ENCODE data around the gene MMD2.
"Not testable (repeated sequence)": the region's sequence is repeated elsewhere in the genome, so short reads cannot be mapped to it uniquely, and the experiment has no call there.

The MMD2 gene, protein sequence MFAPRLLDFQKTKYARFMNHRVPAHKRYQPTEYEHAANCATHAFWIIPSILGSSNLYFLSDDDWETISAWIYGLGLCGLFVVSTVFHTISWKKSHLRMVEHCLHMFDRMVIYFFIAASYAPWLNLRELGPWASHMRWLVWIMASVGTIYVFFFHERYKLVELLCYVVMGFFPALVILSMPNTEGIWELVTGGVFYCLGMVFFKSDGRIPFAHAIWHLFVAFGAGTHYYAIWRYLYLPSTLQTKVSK

DNA sequence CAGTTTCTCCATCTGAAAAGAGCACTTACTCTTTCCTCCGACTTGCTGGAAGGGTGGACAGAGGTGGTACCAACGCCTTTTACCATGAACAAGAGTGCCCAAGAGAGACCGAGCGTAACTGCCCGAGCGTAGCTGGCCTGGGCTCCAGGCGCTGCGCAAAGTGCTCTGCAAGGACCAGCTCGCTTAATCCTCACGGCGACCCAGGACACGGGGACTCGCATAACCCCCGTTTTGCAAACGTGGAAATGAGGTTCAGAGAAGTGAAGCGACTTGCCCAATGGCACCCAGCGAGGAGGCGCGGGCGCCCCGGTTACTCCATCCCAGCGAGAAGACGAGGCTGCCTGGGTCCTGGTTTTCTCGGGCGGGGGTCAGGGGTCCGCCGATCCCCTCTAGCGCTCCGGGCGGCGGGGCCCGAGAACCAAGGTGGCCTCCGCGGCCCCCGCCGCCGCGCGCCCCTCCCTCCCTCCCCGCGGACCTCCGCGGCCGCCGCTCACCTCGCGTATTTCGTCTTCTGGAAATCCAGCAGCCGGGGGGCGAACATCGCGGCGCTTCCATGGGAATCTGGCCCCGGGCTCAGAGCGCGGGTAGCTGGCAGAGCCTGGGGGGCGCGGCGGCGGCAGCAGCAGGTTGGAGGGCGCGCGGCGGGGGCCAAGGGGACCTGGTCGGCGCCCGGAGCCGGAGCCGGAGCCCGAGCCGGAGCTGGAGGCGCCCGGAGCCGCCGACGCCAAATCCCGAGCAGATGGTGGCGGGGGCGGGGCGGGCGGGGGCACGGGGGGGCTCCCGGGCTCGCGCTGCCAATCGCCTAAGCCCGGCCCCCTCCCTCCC is at the start of gene MMD2:
Gene MMD2, minus strand, starts transcription at position 711 of the 825 bp plus-strand sequence. Its CDS starts 170 bp downstream, at position 541.
- peak in 10 of 58 donors; percentile 8 to 60 (median 26) for DNase-seq

DNA sequence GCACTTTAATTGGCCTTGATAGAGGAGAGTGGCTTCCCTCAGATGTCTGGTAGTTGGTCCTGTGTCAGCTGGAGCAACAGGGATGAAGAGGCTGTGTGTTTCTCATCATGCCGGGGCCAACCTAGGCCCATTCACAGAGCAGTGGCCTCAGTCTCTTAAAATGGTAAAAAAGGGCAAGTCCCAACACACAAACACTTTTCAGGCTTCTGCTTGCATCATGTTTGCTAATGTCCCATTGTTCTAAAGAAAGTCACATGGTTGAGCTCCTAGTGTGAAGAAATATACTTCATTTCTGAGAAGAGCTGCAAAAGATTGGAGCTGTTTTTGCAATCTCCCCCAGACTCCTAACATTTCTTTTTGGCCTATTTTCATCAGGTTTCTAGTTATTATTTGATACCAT is 46.1 kb upstream of the MMD2 start:
- peak in 1 of 58 donors; percentile 5 for DNase-seq

DNA sequence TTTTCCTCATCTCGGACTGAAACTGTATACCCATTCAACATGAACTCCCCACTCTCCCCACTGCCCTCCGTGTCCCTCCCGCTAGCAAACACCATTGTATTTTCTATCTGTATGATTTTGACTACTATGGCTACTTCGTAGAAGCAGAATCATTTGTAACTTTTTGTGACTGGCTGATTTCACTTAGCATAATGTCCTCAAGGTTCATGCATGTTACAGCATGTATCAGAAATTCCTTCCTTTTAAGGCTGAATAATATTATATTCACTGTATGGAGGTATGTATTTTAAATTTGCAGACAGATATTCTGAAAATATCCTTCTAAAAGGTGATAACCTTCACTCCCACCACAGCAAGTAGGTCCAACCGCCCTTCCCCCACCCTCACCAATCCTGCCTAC is 42.9 kb upstream of the MMD2 start:
- DNase-seq = no peak

DNA sequence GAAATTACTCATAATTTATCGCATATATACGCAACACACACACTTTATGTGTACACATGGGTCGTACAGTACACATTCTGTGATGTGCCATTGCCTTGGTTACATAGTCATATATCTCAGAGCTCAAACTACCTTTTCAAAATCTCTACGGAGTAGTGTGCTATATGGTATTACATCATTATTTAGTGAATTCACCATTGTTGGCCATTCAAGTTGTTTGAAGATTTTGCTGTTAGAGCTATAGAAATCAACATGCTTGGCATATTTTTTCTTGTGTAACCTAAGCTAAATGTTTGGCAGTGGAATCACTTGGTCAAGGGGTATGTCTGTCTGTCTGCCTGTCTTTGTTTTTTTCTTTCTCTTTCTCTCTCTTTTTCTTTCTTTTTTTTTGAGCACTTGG is 42.0 kb upstream of the MMD2 start:
- no peak for DNase-seq

GRCh38 chr7:4999369-4999950 is 40.5 kb upstream of the MMD2 start:
- DNase-seq = no peak

DNA sequence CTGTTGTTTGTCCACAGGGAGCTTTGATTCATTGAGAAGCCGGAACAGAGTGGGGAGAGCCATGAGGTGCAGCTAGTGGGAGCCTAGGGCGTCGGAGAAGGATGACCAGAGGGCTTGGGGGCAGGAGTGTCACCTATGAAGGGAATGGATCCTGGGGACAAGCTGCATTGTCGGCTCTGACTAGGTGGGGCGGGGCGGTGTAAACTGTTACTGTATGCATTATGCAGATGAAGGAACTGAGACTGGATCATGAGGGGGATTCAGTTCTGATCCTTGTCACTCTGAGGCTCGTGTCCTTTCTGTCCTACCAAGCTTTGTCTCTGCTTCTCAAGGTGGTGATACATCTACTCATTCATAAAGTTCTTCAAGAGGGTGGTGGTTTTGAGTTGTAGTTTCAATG is 39.9 kb upstream of the MMD2 start:
- no peak for DNase-seq

- no peak for DNase-seq
These were observed 39.3 kb upstream of the MMD2 start for GRCh38 chr7:4998244-4998643.

GRCh38 chr7:4996696-4997222 is 37.8 kb upstream of the MMD2 start:
- DNase-seq = no peak

GRCh38 chr7:4995429-4995969 is 36.5 kb upstream of the MMD2 start:
- DNase-seq = no peak

DNA sequence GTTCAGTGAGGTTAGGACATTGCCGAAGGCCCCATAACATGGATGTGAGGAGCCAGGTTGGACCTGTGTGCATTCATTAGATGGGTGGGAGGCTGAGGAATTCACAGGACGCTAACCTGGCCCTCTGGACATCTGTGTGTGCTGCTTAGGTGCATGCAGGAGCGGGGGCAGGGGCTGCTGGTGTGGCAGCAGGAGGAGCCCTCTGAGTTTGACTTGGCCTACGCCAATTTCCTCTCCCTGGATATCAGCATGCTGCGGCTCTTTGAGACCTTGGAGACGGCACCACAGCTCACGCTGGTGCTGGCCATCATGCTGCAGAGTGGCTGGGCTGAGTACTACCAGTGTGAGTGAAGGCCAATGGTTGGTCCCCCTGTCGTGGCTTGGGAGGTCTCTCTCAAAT is 34.5 kb upstream of the MMD2 start:
- no peak for DNase-seq

DNA sequence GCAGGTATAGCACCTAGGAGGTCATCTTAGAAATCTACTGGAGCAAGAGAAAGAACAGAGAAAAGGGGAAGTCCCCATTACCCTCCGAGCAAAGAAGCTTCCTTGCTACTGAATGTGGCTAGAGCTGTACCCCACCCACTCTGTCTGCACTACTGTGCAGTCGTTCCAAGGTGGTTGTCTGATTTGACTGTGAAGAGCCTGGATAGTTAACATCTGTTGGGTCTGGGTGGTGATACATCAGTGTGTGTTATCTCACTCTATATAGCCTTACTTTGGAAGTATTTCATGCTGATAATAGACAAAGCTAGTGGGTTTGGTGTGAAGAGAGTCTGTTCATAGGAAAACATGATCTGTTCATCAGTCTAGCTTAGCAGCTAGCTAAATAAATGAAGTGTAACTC is 23.8 kb upstream of the MMD2 start:
- not testable (repeated sequence) for DNase-seq

GRCh38 chr7:4981295-4981890 is 22.4 kb upstream of the MMD2 start:
- DNase-seq = not testable (repeated sequence)

DNA sequence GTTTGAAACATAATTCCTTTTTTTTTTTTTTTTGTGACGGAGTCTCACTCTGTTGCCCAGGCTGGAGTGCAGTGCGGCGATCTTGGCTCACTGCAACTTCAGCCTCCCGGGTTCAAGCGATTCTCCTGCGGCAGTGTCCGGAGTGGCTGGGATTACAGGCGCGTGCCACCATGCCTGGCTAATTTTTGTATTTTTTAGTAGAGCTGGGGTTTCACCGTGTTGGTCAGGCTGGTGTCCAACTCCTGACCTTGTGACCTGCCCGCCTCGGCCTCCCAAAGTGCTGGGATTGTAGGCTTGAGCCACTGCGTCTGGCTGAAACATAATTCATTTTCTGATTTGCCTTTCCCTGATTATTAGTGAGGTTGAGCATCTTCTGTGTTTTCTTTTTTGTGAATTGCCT is 16.6 kb upstream of the MMD2 start:
- DNase-seq = not testable (repeated sequence)

- peak; percentile 22 to 93 (median 83) for DNase-seq
These were observed 14.8 kb upstream of the MMD2 start for GRCh38 chr7:4973728-4974198.

- not testable (repeated sequence) for DNase-seq
These were observed 13.5 kb upstream of the MMD2 start for GRCh38 chr7:4972446-4972845.

GRCh38 chr7:4965295-4966022 is 6.5 kb upstream of the MMD2 start:
- no peak for DNase-seq

GRCh38 chr7:4964506-4964905 is 5.5 kb upstream of the MMD2 start:
- DNase-seq = no peak

GRCh38 chr7:4962872-4963775 is 4.1 kb upstream of the MMD2 start:
- DNase-seq = peak in 4 of 58 donors; percentile 17 to 41 (median 20)

DNA sequence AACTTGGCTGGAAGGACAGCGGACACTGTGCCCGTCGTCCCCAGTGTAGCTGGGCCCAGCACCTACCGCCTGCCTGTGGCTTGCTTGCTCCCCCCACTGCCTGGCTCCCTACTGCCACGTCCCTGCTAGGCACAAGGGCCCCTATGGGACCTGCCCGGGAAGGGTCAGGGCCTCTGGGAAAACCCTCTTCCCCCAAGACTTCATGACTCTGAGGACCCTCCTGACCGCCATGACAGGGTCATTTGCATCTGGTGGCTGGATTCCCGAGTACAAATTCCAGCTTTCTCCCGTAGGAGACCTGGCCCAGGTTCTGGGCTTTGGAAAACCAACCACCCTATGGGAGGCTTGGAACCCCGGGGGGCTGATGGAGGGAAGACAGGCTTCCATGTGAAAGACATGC is 1.4 kb upstream of the MMD2 start:
- DNase-seq = peak in 12 of 58 donors; percentile 12 to 55 (median 26)

Measured in anterior cingulate cortex (tissue), 58 donors.